Fibroblast of villous mesenchyme (primary cell): ENCODE results near the gene MMEL1. TPM values are rescaled to one million over a fixed set of nuclear protein-coding genes. Genes with fewer than 3 reads are reported as not detected.

Experiments used
- DNase-seq: peaks from one replicate; pipeline ENCODE4 v3.0.0-alpha.2; 2010; ENCODE audit warnings: low read depth
- H3K4me3 ChIP-seq: 2 replicates; pipeline ENCODE4 v1.5.1; 2011; ENCODE audit warnings: low read depth, mild to moderate bottlenecking, low read length
- CTCF ChIP-seq: IDR thresholded peaks from 2 replicates; pipeline ENCODE4 v1.5.1; 2012; ENCODE audit warnings: low read depth, mild to moderate bottlenecking, low read length; ENCODE audit not compliant: insufficient read depth
- total RNA-seq: library from RNA; depleted of rRNA; stranded (reverse); fragments of >200 nt; gene quantifications from 2 replicates; pipeline ENCODE4 v1.2.3, GENCODE V29; 2012

The MMEL1 gene
- total RNA-seq, 1 donor, result under 0.01 TPM

- no peak overlapping the region for H3K4me3 ChIP-seq
- no peak for DNase-seq
- no peak for TF ChIP-seq CTCF
Measured at GRCh38 chr1:2592672-2593071, 40.1 kb downstream of the MMEL1 start.

- no peak overlapping the region for H3K4me3 ChIP-seq
- no peak for TF ChIP-seq CTCF
- no peak for DNase-seq
Measured at GRCh38 chr1:2591581-2592261, 41.1 kb downstream of the MMEL1 start.

- H3K4me3 ChIP-seq, result no peak overlapping the region
- DNase-seq, result no peak
- TF ChIP-seq CTCF, result no peak
Measured at GRCh38 chr1:2591233-2591580, 41.6 kb downstream of the MMEL1 start.

GRCh38 chr1:2590233-2591141, 42.3 kb downstream of the MMEL1 start:
- no peak for DNase-seq
- H3K4me3 ChIP-seq, result no peak overlapping the region
- TF ChIP-seq CTCF, result no peak

GRCh38 chr1:2589431-2590232, 43.2 kb downstream of the MMEL1 start:
- no peak for DNase-seq
- no peak overlapping the region for H3K4me3 ChIP-seq
- no peak for TF ChIP-seq CTCF

GRCh38 chr1:2588661-2589430, 44.0 kb downstream of the MMEL1 start:
- no peak for TF ChIP-seq CTCF
- DNase-seq, result no peak
- H3K4me3 ChIP-seq, result no peak overlapping the region
